GM21528 (cell line): ENCODE measurements around the gene RAB3B.
"Not testable (repeated sequence)": the region's sequence is repeated elsewhere in the genome, so short reads cannot be mapped to it uniquely, and the experiment has no call there.

Experiments
- ATAC-seq: cut with Tn5 transposase; IDR thresholded peaks from one replicate; pipeline ENCODE4 v1.9.1; 2021; ENCODE audit warnings: mild to moderate bottlenecking, moderate library complexity; ENCODE audit not compliant: unreplicated experiment, low FRiP score

The RAB3B gene

DNA sequence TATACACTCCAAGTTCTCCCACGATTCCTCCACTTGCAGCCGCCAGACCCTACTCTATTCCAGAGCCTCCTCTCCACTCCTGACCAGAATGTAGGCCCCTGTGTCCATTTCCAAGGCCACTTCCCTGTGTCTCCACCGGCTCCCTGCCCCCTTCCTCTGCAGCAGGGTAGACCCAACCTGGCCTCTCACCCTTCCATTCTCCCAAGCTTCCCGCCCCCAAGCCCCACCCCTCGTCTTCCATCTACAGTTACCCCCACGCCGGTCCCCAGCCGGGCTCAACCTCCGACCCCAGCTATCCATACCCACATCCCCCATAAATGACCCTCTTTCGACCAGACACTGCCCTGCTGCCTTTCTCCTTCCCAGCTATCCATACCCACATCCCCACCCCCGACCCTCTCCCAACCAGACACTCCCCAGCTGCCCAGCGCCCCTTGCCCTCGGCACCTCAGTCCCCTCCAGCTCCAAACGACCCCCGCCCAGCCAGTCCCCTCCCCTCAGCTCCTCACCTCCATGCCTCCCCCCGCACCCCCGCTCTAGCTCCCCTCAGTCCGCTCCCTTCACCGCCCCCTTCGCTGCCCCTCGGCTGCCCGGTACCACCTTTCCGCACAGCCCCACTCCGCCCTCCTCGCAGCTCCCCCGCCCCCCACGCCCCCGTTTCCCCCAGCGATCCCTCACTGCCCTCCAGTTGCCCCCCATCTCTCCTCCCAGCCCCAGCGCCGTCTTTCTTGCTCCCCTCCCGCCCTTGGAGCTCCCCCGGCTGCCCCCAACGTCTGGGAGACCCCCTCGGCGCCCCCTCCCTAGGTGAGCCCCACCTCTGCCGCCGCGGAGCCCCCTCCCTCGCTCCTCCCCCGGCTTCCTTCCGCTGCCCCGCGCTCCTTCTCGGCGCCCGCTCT lies 670 bp downstream of the RAB3B start:
- ATAC-seq: no peak

DNA sequence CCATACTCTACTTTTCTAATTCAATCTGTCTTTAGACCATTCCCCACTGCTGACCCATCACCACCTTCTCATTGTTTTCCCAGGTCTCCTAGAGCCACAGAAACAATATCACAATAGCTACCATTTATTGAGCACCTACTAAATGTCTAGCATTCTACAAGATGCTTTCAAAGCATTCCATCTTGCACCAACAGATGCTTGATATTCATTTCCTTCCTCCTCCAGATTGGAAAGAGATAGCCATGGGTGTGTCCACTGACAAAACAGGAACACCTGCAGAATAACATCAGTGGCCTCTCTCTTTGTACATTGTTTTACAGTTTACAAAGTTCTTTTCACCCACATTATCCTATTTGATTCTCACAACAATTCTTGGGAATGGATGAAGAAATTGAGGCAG lies 2.2 kb downstream of the RAB3B start:
- ATAC-seq: no peak

DNA sequence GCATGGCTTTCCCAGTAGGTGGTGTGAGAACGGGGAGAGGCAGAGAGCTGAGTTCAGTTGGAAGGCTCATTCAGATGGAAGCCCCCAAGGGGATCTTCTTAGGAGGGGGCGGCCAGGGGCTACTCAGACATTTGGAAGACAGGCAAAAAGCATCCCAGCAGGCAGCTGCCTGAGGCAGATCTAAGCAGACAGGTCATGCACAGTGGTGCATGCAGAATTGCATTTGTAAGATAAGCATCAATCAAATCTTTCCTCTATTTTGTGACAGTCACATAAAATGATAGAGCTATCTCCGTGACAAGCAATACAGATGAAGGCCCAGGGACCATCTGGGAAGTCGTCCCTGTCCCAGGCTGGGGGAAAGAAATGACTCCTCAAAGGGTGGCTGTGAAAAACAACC lies 3.8 kb downstream of the RAB3B start:
- ATAC-seq: no peak

DNA sequence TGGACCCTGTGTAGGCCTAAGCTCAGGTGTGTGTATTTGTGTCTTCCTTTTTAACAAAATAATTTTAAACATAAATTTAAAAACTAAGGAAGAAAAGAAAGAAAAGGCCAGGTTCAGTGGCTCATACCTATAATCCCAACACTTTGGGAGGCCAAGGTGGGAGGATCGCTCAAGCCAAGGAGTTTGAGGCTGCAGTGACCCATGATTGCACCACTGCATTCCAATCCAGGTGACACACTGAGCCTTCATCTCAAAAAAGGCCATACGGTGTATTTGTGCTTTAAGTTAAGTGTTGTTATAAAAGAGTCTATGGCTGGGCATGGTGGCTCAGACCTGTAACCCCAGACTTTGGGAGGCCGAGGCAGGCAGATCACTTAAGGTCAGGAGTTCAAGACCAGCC lies 8.3 kb downstream of the RAB3B start:
- ATAC-seq: no peak

DNA sequence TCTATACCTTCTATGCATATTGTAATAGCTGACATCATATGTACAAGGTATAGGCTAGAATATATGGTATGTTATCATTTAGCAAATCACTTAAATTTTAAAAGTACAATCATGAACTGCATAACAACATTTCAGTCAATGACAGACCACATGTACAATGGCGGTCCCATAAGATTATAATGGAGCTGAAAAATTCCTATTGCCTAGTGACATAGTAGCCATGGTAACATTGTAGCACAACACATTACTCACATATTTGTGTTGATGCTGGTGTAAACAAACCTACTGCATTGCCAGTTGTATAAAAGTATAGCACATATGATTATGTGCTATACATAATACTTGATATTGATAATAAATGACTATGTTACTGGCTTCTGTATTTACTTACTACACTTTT lies 8.9 kb downstream of the RAB3B start:
- ATAC-seq: no peak

DNA sequence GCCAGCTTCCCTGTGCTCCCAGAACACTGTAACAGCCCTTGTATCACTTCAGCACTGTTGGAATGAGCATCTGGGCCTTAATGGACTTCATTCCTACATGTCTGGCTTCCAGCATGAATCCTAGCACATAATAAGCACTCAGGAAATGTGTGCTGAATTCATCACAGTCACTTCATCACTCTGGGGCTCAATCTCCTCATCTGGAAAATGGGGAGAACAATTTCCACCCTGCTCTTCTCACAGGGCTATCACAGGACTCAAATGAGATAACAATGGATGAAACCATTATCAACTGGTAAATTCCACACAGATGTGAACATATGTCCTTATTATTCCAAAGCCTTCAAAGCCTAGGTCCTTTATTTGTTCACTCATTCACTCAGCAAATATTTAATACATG lies 12.4 kb downstream of the RAB3B start:
- no peak for ATAC-seq

DNA sequence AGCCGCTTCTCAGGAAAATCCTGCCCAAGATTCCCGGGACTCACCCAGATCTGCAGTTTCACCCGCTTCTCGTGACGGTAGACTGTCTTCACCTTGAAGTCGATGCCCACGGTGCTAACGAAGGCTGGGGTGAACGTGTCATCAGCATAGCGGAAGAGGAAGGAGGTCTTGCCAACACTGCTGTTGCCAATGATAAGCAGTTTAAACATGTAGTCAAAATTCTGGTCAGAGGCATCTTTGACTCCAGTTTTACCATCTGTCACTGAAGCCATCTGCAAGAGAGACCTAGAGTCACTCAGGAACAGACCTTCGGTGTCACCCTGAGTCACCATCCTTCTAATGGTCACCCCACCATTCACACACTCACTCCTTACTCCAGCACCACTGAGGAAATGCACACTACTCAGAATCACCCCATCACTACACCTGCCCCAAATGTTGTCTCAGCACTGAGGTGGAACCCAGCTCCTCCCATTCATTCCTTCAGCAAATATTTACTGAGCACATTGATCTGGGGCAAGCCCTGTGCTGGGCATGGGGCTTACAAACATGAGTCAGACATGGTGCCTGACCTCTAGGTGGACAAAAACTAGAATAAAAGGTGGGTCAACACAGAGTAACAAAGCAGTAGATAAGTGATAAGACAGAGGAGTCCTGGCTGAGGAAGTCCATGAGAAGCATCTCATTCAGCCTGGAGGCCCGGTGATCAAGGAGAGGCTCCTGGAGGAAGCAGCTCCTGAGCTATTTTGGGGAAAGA lies 13.5 kb downstream of the RAB3B start:
- no peak for ATAC-seq

DNA sequence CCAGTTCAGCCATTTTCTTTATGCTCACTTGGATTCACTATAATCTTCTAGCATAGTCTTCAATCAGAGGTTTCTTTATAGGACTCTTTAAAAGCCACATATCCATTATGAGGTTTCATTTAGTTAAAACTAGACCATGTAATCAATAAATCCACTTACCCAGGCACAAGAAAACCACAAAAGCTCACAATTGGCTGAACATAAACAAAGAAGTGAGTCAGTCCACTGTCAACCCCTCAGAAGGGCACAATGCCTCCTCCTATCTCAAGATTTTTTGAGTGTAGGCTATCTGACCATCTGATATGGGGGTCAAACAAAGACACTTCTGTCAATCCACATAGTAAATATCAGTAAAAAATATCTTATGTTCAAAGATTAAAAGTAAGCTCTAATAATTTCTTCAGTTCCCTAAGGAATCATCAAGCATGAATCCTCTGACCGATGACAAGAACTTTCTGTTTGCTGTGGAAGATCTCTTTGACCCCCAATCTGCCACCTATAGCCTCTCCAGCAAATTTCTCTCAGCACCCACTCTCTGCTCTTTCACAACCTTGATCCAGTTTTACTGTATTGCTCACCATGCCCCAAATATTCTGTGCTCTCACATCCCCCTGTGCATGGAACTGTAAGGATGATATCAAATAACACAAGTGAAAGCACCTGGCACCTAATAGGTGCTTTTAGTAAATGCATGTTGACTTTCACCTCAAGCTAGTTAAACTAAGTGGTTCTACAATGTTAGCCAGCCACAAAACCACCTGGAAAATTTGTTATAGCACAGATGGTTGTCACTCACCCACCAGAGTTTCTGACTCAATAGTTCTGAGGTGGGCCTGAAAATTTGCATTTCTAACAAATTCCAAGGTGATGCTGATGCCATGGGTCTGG lies 16.7 kb downstream of the RAB3B start:
- no peak for ATAC-seq

DNA sequence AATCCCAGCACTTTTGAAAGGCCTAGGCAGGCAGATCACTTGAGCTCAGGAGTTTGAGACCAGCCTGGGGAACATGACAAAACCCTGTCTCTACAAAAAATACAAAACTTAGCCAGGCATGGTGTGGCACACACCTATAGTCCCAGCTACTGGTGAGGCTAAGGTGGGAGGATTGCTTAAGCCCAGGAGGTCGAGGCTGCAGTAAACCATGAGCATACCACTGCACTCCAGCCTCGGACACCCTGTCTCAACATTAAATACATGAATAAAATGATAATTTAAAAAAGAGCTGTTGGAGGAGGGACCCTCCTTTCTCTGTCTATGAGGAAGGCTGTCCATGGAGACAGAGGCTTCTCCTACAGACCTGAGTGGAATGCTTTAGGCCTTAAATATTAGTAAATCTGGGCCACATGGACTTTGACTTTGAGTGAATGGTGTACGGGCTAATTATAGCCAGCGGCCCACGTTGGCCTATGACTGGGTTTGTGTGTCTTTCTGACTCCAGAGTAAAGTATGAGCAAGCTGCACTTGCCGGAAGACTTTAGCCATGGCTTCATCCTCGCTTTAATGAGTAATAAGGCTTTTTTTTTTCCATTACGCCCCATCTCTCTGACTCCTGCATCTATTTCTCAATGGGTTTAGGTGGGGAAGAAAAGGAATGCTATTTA lies 21.3 kb downstream of the RAB3B start:
- no peak for ATAC-seq

DNA sequence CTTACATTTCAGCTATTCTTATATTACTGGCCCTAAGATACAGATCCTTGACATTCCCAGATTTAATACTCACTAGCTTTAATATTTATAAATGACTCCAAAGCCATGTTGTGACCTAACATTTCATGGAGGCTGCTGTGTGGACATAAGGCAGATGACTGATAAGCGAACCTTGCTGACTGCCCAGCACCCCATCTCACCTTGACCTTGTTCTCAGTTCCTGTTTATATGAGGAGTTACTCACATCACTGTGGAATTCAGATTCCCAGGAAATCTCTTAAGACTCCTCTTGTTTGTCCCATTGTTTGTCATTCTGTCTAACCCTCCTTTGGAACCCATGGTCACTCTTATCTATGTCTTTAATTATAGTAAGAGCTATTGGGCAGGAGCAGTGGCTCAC lies 21.9 kb downstream of the RAB3B start:
- ATAC-seq: no peak

DNA sequence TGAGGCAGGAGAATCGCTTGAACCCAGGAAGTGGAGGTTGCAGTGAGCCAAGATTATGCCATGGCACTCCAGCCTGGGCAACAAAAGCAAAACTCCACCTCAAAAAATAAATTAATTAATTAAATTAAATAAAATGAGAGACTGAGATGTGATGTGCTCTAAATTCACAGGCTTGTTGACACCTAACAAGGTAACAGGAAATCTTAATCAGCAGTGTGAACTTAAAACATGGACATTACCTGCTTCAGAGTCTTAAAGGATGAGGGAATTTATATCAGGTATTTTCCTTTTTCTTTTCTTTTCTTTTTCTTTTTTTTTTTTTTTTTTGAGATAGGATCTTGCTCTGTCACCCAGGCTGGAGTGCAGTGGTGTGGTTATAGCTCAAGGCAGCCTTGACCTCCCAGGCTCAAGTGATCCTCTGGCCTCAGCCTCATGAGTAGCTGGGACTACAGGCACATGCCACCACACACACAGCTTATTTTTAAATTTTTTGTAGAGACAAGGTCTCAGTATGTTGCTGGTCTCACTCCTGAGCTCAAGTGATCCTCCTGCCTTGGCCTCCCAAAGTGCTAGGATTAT lies 23.2 kb downstream of the RAB3B start:
- ATAC-seq: not testable (repeated sequence)

DNA sequence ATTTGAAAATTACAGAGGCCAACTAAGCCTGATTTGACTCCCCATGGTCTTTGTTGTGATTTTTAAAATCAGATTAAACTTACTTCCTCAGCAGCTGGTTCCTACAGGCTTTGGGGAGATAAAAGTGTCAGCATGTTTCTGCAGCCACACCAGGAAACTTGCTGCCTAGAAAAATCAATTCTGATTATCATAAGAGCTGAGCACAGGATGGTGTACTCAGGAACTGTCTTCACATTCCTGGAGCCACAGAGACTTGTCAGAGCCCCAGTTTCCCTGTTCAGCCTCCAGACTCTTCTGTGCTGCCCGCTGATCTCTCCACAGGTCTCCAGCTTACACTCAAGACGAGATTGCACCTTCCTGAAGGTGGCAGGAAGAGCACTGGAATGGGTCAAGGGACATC lies 23.9 kb downstream of the RAB3B start:
- no peak for ATAC-seq

DNA sequence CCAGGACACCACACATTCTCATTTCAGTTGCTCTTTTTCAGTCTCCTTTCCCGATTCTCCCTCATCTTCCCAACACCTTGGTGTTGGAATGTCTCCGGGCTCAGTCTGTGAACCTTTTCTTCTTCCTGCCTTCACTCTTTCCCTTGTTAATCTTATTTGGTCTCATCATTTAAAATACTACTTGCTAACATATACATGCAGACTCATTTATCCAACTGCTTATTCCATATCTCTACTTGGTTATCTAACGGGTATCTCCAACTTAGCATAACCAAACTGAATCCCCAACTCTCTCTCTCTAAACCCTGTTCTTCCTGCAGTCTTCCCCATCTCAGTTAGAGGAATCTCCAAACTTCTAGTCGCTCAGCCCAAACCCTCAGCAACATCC lies 26.2 kb downstream of the RAB3B start:
- ATAC-seq: no peak

DNA sequence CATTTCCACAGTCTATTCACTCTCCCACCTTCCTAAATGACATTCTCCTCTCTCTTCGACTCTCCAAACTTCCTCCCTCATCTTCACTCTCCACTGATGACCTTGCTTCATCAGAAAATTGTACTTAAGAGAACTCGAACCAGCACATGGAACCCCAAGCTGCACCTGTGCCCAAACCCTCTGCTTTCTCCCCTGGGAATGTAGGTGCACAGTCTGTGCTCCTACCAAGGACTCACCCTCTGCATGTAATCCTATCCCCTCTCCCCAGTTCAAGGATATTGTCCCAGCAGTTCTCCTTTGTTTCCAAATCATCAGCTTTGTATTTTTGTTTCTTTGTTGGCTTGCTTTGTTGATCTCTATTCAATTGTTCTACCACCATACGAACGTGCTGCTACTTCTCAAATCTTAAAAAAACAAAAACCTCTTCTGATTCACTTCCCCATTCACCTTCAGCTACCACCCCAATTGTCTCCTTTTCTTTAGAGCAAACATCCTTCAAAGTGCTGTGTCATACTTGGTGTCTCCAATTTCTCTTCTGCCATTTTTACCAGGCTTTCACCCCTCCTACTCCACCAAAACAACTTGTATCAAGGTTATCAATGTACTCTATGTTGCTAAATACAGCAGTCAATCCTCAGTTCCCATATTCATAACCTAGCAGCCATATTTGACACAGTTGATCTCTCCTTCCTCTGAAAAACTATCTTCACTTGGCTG lies 26.8 kb downstream of the RAB3B start:
- no peak for ATAC-seq

DNA sequence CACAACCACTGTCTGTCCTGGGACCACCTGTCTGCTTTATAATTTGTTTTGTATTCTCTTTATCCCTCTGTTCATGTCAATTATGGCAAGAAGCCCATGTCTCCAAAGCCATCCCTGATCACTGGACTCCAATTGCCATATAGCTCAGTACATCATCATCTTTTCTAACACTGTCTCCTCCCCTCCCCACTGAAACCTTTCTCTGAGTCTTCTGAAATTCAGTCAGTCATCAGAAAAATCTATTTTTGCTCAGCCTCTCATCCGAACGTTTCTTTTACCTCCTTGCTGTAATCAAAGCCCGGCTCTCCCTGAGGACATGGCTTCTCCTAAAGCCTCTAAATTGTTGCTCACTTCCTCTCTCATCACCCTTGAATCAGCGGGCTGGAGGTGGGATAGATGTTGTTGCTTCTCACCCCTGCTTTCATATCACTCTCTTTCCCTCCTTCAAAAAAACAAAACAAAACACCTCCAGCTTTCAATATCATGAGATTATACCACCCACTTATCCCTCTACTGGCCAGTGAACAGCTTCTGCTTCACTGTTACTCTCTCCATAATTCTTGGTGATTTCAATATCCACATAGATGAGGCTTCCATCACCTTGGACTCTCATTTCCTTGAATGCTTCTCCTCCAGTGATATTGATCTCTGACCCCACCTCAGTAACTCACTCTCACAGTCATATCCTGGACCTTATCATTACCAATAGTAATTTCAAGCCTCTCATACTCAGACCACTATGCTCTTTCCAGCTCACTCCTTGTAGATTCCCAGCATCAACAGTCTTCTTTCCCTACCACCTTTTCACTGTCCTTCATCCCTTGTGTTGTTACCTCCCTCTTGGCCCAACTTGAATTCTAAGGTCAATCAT lies 27.8 kb downstream of the RAB3B start:
- ATAC-seq: no peak

DNA sequence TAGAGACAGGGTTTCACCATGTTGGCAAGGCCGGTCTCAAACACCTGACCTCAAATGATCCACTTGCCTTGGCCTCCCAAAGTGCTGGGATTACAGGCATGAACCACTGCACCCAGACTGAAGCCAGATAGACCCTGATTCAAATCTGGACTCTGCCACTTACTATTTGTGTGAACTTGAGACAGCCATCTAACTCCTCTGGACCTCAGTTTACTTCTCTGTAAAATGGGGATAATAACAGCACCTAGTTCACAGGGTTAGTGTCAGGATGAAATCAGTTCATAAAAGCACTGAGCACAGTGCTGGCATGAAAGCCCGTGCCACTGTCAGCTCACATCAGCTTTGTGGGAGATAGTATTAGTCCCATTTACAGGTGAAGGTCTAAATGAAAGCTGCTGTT lies 28.5 kb downstream of the RAB3B start:
- no peak for ATAC-seq

DNA sequence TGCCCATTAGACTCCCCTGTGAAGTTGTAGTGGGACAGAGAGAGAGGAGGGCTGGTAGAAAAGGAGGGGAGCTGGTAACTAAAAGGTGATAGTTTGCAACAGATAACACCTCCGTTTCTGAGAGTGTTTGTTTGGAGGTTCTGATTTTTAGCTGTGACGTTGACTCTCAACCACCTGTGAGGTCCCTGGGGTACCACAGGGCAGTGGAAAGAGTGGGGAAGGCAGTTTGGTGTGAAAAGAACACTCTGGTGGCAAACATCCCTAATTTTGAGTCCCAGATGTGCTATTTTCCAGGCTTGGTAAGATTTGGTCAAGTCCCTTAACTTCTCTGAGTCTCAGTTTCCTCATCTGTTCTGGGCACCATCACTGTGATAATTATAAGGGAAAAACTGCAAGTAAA lies 29.3 kb downstream of the RAB3B start:
- ATAC-seq: no peak

DNA sequence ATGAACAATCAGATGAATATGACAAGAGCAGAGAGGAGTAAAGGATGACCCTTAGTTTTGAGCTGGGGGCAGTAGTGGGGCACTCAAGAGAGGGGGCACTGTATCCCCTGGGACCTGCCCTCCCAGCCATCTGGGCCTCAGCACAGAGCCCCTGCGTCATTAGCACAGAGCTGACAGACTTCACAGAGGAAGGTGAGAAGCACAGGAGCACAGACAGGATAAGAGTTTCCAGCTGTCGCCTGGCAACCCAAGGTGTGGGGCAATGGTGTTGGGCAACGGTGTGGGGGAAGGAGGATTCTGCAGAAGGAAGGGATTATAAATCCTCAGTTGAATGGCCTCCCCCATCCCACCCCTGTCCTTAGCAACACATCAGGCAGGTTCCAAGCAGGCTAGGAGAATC lies 30.2 kb downstream of the RAB3B start:
- ATAC-seq: no peak

DNA sequence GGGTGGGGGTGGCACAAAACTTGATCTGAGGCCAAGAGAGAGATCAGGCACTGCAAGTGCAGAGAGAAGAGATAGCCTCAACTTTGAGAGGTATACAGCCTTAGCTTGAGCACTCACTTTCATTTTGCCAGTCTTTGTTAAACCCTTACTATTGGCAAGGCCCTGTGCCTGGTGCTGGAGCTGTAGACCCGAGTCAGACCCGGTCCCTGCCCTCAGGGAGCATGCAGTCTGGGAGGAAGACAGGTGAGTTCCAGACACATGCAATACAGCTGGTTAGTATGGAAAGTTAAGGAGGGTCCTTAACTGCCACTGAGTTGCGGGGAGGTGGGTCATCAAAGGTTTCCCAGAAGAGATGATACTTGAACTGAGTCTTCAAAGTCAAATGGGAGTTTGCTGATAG lies 31.7 kb downstream of the RAB3B start:
- ATAC-seq: no peak
